ENCODE measurements around the gene CLDN15. TPM values are rescaled to one million over a fixed set of nuclear protein-coding genes. Genes with fewer than 3 reads are reported as not detected.

The CLDN15 gene
- total RNA-seq, 2 experiments from 2014 or later: 14.2 to 15.8 TPM

DNA sequence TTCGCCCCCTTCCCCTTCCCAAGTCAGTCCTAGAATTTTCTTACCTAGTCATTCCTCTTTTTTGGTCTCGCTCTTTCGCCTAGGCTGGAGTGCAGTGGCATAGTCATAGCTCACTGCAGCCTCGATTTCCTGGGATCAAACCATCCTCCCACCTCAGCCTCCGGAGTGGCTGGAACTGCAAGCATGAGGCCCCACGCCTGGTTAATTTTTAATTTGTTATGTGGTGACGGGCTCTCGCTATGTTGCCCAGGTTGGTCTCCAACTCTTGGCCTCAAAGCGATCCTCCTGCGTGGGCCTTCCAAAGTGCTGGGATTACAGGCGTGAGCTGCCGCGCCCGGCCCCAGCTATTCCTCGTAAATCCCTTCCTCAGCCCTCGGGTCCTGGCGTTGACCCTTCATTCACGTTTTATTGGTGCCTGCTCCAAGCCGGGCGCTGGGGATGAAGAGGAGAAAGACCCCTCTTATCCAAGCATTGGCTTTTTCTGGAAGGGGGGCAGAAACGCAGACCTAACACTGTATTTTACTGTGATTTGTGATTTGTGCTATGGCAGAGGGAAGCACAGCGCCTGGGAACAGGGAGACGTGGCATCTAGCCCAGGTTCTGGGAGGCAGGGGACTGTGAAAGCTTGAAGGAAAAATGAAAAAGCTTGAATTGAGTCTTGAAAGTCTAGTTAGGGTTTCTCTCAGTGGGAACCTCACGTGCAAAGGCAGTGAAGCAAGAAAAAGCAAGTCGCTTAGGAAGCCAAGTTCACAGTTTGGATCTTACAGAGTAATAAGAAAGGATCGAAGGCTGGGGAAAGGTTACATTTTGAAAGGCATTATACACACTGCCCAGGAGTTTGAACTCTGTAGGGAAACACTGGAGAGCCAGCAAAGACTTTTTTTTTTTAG lies 19.1 kb downstream of the CLDN15 start:
- TF ChIP-seq CTCF (IDR thresholded peaks at IDR 0.05): no peak
- H3K4me3 Mint-ChIP-seq: peak overlapping the region; percentile 98
- no peaks in the 10 kb centered on the region for H3K9me3 Mint-ChIP-seq
- H3K4me1 Mint-ChIP-seq (ENCODE audit: low read depth): peaks cover 28% of the 10 kb centered on the region
- POLR2A ChIA-PET: interaction anchor here (0.6 to 3.2 kb wide), 11 partner anchors 10 to 1186 kb away, joined by 3 to 22 read pairs (median 3); partner anchors contain the start of genes CLDN15 and FIS1
- H3K36me3 Mint-ChIP-seq (ENCODE audit: low read depth): peaks cover 6% of the 10 kb centered on the region
- ATAC-seq: peak; percentile 10
- intact Hi-C loops (cut with micrococcal nuclease): no loop called here
- CTCF ChIA-PET: interaction anchor here (0.7 to 4.5 kb wide), 15 partner anchors 8 to 193 kb away, joined by 3 to 49 read pairs (median 5); partner anchors contain the start of gene FIS1
- no peaks in the 10 kb centered on the region for H3K27me3 Mint-ChIP-seq
- H3K27ac Mint-ChIP-seq: peak overlapping the region; percentile 88
- DNase-seq: no peak

- ChIA-PET POLR2A (interaction anchor here (0.7 to 3.2 kb wide), 11 partner anchors 9 to 329 kb away, joined by 3 to 22 read pairs (median 3); partner anchors contain the start of genes CLDN15 and FIS1), CTCF (interaction anchor here (0.6 to 4.5 kb wide), 17 partner anchors 9 to 194 kb away, joined by 3 to 49 read pairs (median 5); partner anchors contain the start of gene FIS1)
- ATAC-seq: peak; percentile 89
- Mint-ChIP-seq H3K36me3 (ENCODE audit: low read depth) (peaks cover 2% of the 10 kb centered on the region), H3K4me3 (peak within 1 kb of the TSS; percentile 98), H3K9me3 (no peaks in the 10 kb centered on the region), H3K27me3 (no peaks in the 10 kb centered on the region), H3K27ac (peak within 1 kb of the TSS; percentile 88), H3K4me1 (ENCODE audit: low read depth) (peaks cover 28% of the 10 kb centered on the region)
- peak; percentile 35 for TF ChIP-seq CTCF (IDR thresholded peaks at IDR 0.05)
- peak; percentile 99 for DNase-seq
- intact Hi-C loops (cut with micrococcal nuclease): no loop called here
Measured at GRCh38 chr7:101217388-101218235, 20.0 kb downstream of the CLDN15 start, which contains the start of the genes PLOD3 and ZNHIT1. Gene PLOD3 (minus strand): TSS chr7:101217581. CDS start chr7:101217274, 307 bp downstream. Gene ZNHIT1 (plus strand): TSS chr7:101218165. CDS start chr7:101218196, 31 bp downstream.

DNA sequence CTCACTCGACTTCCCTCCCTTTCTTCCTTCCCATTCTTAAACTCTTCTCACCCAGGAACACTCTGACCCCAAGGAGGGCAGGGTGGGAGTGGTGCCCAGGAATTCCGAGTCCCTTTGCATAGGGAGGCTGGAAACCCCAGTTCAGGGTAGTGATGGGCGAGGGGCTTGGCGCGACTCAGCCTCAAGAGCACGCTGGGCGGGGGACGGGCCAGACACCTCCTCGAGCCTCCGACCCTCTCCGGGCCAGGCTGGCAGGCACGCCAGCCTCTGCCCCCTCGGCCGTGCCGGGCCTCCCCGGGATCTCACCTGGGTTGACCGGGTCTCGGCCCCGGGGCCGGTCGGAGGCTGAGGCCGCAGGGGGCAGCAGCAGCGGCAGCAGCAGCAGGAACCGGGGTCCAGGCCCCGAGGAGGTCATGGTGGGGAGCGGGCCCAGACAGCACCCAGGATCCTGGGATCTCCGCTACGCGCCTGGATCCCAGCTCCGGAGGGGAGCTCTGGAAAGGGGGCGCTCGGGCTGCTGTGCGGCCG lies 20.7 kb downstream of the CLDN15 start:
- ATAC-seq: peak; percentile 2
- Mint-ChIP-seq H3K36me3 (ENCODE audit: low read depth) (no peaks in the 10 kb centered on the region), H3K27me3 (no peaks in the 10 kb centered on the region), H3K9me3 (no peaks in the 10 kb centered on the region), H3K4me1 (ENCODE audit: low read depth) (peaks cover 27% of the 10 kb centered on the region), H3K4me3 (peak overlapping the region; percentile 98), H3K27ac (peak overlapping the region; percentile 70)
- no peak for TF ChIP-seq CTCF (IDR thresholded peaks at IDR 0.05)
- ChIA-PET CTCF (interaction anchor here (0.9 to 4.5 kb wide), 10 partner anchors 10 to 194 kb away, joined by 3 to 49 read pairs (median 6); partner anchors contain the start of gene FIS1), POLR2A (interaction anchor here (0.6 to 3.2 kb wide), 9 partner anchors 10 to 329 kb away, joined by 3 to 22 read pairs (median 3); partner anchors contain the start of genes CLDN15 and FIS1)
- intact Hi-C loops (cut with micrococcal nuclease): no loop called here
- no peak for DNase-seq

- H3K27ac Mint-ChIP-seq: peak overlapping the region; percentile 70
- peaks cover 21% of the 10 kb centered on the region for H3K4me1 Mint-ChIP-seq (ENCODE audit: low read depth)
- peak; percentile 12 for DNase-seq
- H3K36me3 Mint-ChIP-seq (ENCODE audit: low read depth): no peaks in the 10 kb centered on the region
- no peak for TF ChIP-seq CTCF (IDR thresholded peaks at IDR 0.05)
- ATAC-seq: no peak
- intact Hi-C loops (cut with micrococcal nuclease): no loop called here
- no peaks in the 10 kb centered on the region for H3K9me3 Mint-ChIP-seq
- no peaks in the 10 kb centered on the region for H3K27me3 Mint-ChIP-seq
- ChIA-PET POLR2A (interaction anchor here (0.6 to 3.2 kb wide), 2 partner anchors 28 to 128 kb away, joined by 3 to 22 read pairs; partner anchors contain the start of gene FIS1), CTCF (interaction anchor here (0.9 to 3.1 kb wide), 7 partner anchors 16 to 72 kb away, joined by 3 to 22 read pairs (median 5); no protein-coding TSS in a partner anchor)
- H3K4me3 Mint-ChIP-seq: peak overlapping the region; percentile 98
Measured at GRCh38 chr7:101216001-101216859, 21.4 kb downstream of the CLDN15 start.
